Thymus (tissue), 11 donors: Measurements from ENCODE around the gene UQCRH. TPM values are rescaled to one million over a fixed set of nuclear protein-coding genes. Genes with fewer than 3 reads are reported as not detected.
A peak's percentile ranks its signal among the peaks of the same experiment; 100 is the strongest.
"Not testable (repeated sequence)": the region's sequence is repeated elsewhere in the genome, so short reads cannot be mapped to it uniquely, and the experiment has no call there.

Source experiments
- DNase-seq, 9 donors: peaks; one replicate each; pipeline ENCODE4 v3.0.0-alpha.2; 2013; ENCODE audit warnings: low spot score in 9 of 9, low read depth in 6 of 9, missing footprints in 1 of 9
- H3K27ac ChIP-seq, 2 donors: one replicate each; pipeline ENCODE4 v1.5.1; 2013; ENCODE audit warnings: control low read depth in 1 of 2, low read depth in 1 of 2, low read length in 1 of 2, mild to moderate bottlenecking in 1 of 2, moderate library complexity in 1 of 2
- H3K27me3 ChIP-seq, 2 donors: one replicate each; pipeline ENCODE4 v1.5.1; 2013; ENCODE audit warnings: low read length in 1 of 2; ENCODE audit not compliant: control insufficient read depth in 2 of 2, insufficient read depth in 1 of 2
- H3K36me3 ChIP-seq, 2 donors: one replicate each; pipeline ENCODE4 v1.5.1; 2013; ENCODE audit warnings: low read length in 1 of 2, mild to moderate bottlenecking in 1 of 2, moderate library complexity in 1 of 2; ENCODE audit not compliant: control insufficient read depth in 2 of 2, insufficient read depth in 2 of 2
- H3K4me1 ChIP-seq, 2 donors: one replicate each; pipeline ENCODE4 v1.5.1; 2013; ENCODE audit warnings: low read length in 2 of 2; ENCODE audit not compliant: control insufficient read depth in 2 of 2, insufficient read depth in 2 of 2
- H3K4me3 ChIP-seq, 2 donors: one replicate each; pipeline ENCODE4 v1.5.1; 2013; ENCODE audit warnings: low read length in 2 of 2, control low read depth in 1 of 2, mild to moderate bottlenecking in 1 of 2
- H3K9me3 ChIP-seq, 2 donors: one replicate each; pipeline ENCODE4 v1.5.1; 2013; ENCODE audit warnings: low read length in 1 of 2, mild to moderate bottlenecking in 1 of 2; ENCODE audit not compliant: control insufficient read depth in 2 of 2, insufficient read depth in 1 of 2
- WGBS: extraction: QIAGEN DNeasy Blood & Tissue Kit; methylation state at CpG from one replicate; pipeline ENCODE4 v1.1.7; 2013; 5-methylcytosine and 5-hydroxymethylcytosine counted together
- polyA plus RNA-seq: library from polyadenylated mRNA; stranded (reverse); fragments of 200-250 nt; gene quantifications from one replicate; pipeline ENCODE4 v1.2.3, GENCODE V29; 2013
- total RNA-seq: library from RNA; stranded (reverse); fragments of 120-200 nt; gene quantifications from one replicate; pipeline ENCODE4 v1.2.4, GENCODE V29; 2013
- donor health status: healthy.

UQCRH gene
- total and polyA plus RNA-seq, 2 donors: 420 to 507 TPM

- 96% methylated on average over 13 of the region's 13 CpGs for WGBS
- H3K4me3 ChIP-seq, H3K27ac ChIP-seq, H3K4me1 ChIP-seq, DNase-seq, H3K27me3 ChIP-seq, H3K9me3 ChIP-seq: not testable (repeated sequence)
- H3K36me3 ChIP-seq: peaks cover 18 to 19% of the 10 kb centered on the region in 2 donors
These were observed 16.7 kb downstream of the UQCRH start for GRCh38 chr1:46319960-46320914.

GRCh38 chr1:46322191-46322590 lies 18.7 kb downstream of the UQCRH start:
- 98% methylated on average over 6 of the region's 6 CpGs for WGBS
- not testable (repeated sequence) for H3K36me3 ChIP-seq, H3K9me3 ChIP-seq, H3K27ac ChIP-seq, H3K4me1 ChIP-seq, DNase-seq, H3K27me3 ChIP-seq, H3K4me3 ChIP-seq

DNA sequence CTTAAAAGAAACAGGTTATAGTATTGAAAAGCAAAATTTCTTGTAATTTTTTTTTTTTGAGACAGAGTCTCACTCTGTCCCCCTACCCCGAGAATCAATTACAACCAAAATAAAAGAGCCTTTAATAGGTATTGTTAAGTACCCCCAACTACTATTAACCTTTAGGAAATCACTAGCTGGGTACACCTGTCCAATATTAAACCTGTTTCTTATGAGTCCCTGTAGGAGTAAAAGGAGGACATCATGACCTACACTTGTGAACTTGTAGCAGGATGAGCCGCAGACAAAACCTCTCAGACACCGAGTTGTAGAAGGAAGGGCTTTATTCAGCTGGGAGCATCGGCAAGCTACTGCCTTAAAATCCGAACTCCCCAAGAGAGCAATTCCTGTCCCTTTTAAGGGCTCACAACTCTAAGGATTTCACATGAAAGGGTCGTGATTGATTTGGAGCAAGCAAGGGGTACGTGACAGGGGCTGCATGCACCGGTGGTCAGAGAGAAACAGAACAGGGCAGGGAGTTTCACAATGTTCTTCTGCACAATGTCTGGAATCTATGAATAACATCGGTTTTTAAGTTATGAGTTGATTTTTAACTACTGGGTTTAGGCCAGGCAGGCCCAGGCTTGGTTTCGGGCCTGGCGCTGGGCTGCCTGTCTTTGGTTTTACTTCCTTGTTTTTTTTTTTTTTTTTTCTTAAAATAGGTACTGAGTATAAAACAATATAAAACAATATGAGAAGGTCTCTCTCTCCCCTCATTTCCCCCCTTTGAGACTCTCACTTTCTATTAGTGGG lies 22.0 kb downstream of the UQCRH start:
- WGBS: 97% methylated on average over 11 of the region's 11 CpGs
- not testable (repeated sequence) for DNase-seq, H3K4me1 ChIP-seq, H3K27ac ChIP-seq, H3K36me3 ChIP-seq, H3K9me3 ChIP-seq, H3K4me3 ChIP-seq, H3K27me3 ChIP-seq

GRCh38 chr1:46328182-46328581 lies 24.7 kb downstream of the UQCRH start:
- not testable (repeated sequence) for H3K27me3 ChIP-seq, H3K4me1 ChIP-seq, H3K36me3 ChIP-seq, DNase-seq, H3K9me3 ChIP-seq, H3K27ac ChIP-seq, H3K4me3 ChIP-seq
- WGBS: 98% methylated on average over 7 of the region's 7 CpGs

DNA sequence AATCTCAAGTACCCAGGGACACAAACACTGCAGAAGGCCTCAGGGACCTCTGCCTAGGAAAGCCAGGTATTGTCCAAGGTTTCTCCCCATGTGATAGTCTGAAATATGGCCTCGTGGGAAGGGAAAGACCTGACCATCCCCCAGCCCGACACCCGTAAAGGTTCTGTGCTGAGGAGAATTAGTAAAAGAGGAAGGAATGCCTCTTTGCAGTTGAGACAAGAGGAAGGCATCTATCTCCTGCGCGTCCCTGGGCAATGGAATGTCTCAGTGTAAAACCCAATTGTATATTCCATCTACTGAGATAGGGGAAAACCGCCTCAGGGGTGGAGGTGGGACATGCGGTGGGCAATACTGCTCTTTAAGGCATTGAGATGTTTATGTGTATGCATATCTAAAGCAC lies 26.3 kb downstream of the UQCRH start:
- 80% methylated on average over 6 of the region's 7 CpGs for WGBS
- H3K36me3 ChIP-seq, H3K4me1 ChIP-seq, H3K27me3 ChIP-seq, H3K27ac ChIP-seq, H3K9me3 ChIP-seq, DNase-seq, H3K4me3 ChIP-seq: not testable (repeated sequence)

DNA sequence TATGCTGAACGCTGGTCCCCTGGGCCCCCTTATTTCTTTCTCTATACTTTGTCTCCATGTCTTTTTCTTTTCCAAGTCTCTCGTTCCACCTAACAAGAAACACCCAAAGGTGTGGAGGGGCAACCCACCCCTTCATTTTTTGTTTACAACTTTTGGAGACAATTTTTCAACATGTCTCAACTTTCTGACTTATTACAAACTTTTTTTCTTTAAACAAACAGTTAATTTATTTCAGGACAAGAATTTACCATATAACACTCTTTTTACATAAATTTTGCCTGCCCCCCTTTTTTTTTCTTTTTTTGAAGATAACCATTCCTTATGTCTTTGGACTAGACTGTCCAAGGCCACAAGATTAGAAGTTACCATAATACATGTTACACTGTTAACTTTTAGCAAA lies 26.9 kb downstream of the UQCRH start:
- H3K4me1 ChIP-seq, H3K4me3 ChIP-seq, H3K36me3 ChIP-seq, H3K27me3 ChIP-seq, H3K27ac ChIP-seq, DNase-seq, H3K9me3 ChIP-seq: not testable (repeated sequence)
- 99% methylated on average over 2 of the region's 2 CpGs for WGBS

DNA sequence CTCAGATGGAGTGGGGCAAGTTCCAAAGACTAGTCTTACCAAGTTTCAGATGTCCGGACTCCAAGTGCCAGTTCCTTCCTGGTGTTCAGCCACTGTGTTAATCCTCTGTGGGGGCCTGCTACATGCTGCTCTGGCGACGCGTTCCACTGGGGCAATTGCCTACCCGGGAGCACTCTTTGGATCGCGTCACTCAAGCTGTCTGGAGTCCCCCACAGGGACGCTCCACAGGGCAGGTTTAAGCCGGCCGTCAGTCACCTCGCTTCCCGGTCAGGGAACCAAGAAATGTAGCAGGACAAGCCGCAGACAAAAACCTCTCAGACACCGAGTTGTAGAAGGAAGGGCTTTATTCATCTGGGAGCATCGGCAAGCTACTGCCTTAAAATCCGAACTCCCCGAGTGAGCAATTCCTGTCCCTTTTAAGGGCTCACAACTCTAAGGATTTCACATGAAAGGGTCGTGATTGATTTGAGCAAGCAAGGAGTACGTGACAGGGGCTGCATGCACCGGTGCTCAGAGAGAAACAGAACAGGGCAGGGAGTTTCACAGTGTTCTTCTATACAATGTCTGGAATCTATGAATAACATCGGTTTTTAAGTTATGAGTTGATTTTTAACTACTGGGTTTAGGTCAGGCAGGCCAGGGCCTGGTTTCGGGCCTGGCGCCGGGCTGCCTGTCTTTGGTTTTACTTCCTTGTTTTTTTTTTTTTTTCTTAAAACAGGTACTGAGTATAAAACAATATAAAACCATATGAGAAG lies 28.5 kb downstream of the UQCRH start:
- H3K4me3 ChIP-seq, H3K9me3 ChIP-seq, H3K27me3 ChIP-seq, H3K4me1 ChIP-seq, DNase-seq, H3K36me3 ChIP-seq: not testable (repeated sequence)
- peak overlapping the region in 1 of 2 donors; percentile 42 for H3K27ac ChIP-seq
- 94% methylated on average over 24 of the region's 24 CpGs for WGBS

- H3K9me3 ChIP-seq: no peaks in the 10 kb centered on the region
- H3K36me3 ChIP-seq: no peaks in the 10 kb centered on the region
- H3K27me3 ChIP-seq: no peaks in the 10 kb centered on the region
- H3K4me3 ChIP-seq: no peak overlapping the region
- H3K27ac ChIP-seq: no peak overlapping the region
- H3K4me1 ChIP-seq: no peaks in the 10 kb centered on the region
- peak in 1 of 9 donors; percentile 7 for DNase-seq
- WGBS: 90% methylated on average over 9 of the region's 9 CpGs
These were observed 30.0 kb downstream of the UQCRH start for GRCh38 chr1:46333300-46334029.
